GM23248 (cell line): ENCODE data around the gene CEACAM16.

Experiments used
- EZH2 ChIP-seq: fragments of 200-600 bp; sonication (generic); IDR thresholded peaks from 2 replicates; pipeline ENCODE4 v1.6.1; 2018; ENCODE audit warnings: antibody characterized with exemption, mild to moderate bottlenecking; ENCODE audit not compliant: insufficient read depth, poor library complexity, severe bottlenecking
- EZH2phosphoT487 ChIP-seq: fragments of 200-600 bp; sonication (generic); IDR thresholded peaks from 2 replicates; pipeline ENCODE4 v1.6.1; 2018; ENCODE audit warnings: antibody characterized with exemption, moderate library complexity, mild to moderate bottlenecking, low read depth; ENCODE audit not compliant: insufficient read depth

DNA sequence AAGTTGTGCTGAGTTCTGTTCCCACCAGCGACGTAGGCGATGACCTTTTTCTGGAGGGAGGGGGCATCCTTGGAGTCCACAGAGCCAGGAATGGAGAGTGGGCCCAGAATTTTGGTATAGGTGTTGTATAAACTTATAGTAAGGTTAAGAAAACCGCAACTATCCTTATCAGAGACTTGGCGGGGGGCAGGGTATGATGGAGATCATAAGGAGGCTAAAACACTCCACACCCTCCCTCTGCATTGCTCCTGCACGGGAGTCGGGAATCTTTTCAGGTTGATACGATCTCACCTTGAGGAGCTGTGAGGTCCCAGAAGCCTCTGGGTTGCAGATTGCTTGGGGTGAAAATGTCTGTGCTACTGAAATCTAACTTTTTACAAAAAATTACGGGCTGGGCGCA is 34.0 kb upstream of the CEACAM16 start:
- TF ChIP-seq EZH2: no peak
- no peak for TF ChIP-seq EZH2phosphoT487
